Measurements from ENCODE around the gene PRKCB.

Gene PRKCB

GRCh38 chr16:24258791-24259190 is 423.0 kb downstream of the PRKCB start:
- DNase-seq, result no peak

GRCh38 chr16:24262816-24263215 is 427.0 kb downstream of the PRKCB start:
- no peak for DNase-seq

Measured in CD4-positive, alpha-beta T cell treated with Interleukin-17A for 4 hours (primary cell).